B cell (primary cell): ENCODE measurements around the gene HSF4. TPM values are rescaled to one million over a fixed set of nuclear protein-coding genes. Genes with fewer than 3 reads are reported as not detected.

ENCODE experiments used
- ATAC-seq: fragments of 200-7000 bp; cut with Tn5 transposase; one replicate; pipeline ENCODE4 v1.10.0; 2021; ENCODE audit warnings: low read depth, mild to moderate bottlenecking, moderate number of reproducible peaks, moderate library complexity
- CTCF ChIA-PET: fragments of 350-600 bp; sonication (Branson Sonifier 250); formaldehyde crosslinking; loops from one replicate; lab custom pipeline; 2021; ENCODE audit warnings: antibody characterized with exemption, inconsistent platforms; lab: Charles Lee
- POLR2A ChIA-PET: fragments of 350-600 bp; sonication (Branson Sonifier 250); formaldehyde crosslinking; loops from one replicate; lab custom pipeline; 2021; ENCODE audit warnings: antibody characterized with exemption; lab: Charles Lee
- DNase-seq: peaks from one replicate; pipeline ENCODE4 v3.0.0; 2013
- H2AFZ ChIP-seq: 2 replicates; pipeline ENCODE4 v1.6.1; 2012; ENCODE audit warnings: mild to moderate bottlenecking, low read depth, low read length; ENCODE audit not compliant: insufficient read depth, poor library complexity, severe bottlenecking
- H3K27ac ChIP-seq, 2 donors: 1 replicate in 1 of 2; 2 replicates in 1 of 2; pipeline ENCODE4 v1.5.1; 2012 to 2013; ENCODE audit warnings: low read length in 2 of 2, mild to moderate bottlenecking in 2 of 2, moderate library complexity in 1 of 2
- H3K27me3 ChIP-seq, 4 experiments: fragments of 200-600 bp in 1 of 4; sonication (generic) in 1 of 4; replicated peaks in 1 of 4; 1 replicate in 2 of 4; 2 replicates in 2 of 4; pipeline versions ENCODE4 v1.6.1 to v1.7.0; 2013 to 2016; ENCODE audit warnings: low read length in 3 of 4, mild to moderate bottlenecking in 2 of 4, mixed read lengths in 1 of 4, moderate library complexity in 1 of 4; ENCODE audit not compliant: insufficient read depth in 4 of 4, control insufficient read depth in 3 of 4; ENCODE audit errors: control extremely low read depth in 1 of 4
- H3K36me3 ChIP-seq, 2 experiments: replicated peaks in 1 of 2; 1 replicate in 1 of 2; 2 replicates in 1 of 2; pipeline versions ENCODE4 v1.6.1 to v1.7.1; 2013; ENCODE audit warnings: low read length in 1 of 2; ENCODE audit not compliant: insufficient read depth in 2 of 2, control insufficient read depth in 1 of 2; ENCODE audit errors: control extremely low read depth in 1 of 2, extremely low read depth in 1 of 2
- H3K4me1 ChIP-seq, 2 donors: fragments of 200-600 bp in 1 of 2; sonication (generic) in 1 of 2; 1 replicate in 1 of 2; 2 replicates in 1 of 2; pipeline versions ENCODE4 v1.5.1 to v1.6.1; 2013 to 2017; ENCODE audit warnings: low read length in 2 of 2; ENCODE audit not compliant: control insufficient read depth in 2 of 2, insufficient read depth in 2 of 2
- H3K4me2 ChIP-seq: replicated peaks from 2 replicates; pipeline ENCODE3; 2012; ENCODE audit warnings: mild to moderate bottlenecking, low read depth, low read length; ENCODE audit not compliant: poor library complexity, severe bottlenecking
- H3K4me3 ChIP-seq, 5 experiments: fragments of 200-600 bp in 1 of 5; sonication (generic) in 1 of 5; 1 replicate in 3 of 5; 2 replicates in 2 of 5; pipeline versions ENCODE4 v1.5.1 to v1.7.0; 2011 to 2016; ENCODE audit warnings: low read length in 4 of 5, mild to moderate bottlenecking in 4 of 5, low read depth in 2 of 5, control low read depth in 1 of 5, moderate library complexity in 1 of 5; ENCODE audit not compliant: insufficient read depth in 1 of 5; ENCODE audit errors: control extremely low read depth in 1 of 5, extremely low read depth in 1 of 5
- H3K79me2 ChIP-seq: fragments of 200-600 bp; sonication (generic); one replicate; pipeline ENCODE4 v1.6.0; 2016; ENCODE audit warnings: low read length; ENCODE audit not compliant: control insufficient read depth, insufficient read depth
- H3K9ac ChIP-seq: fragments of 200-600 bp; sonication (generic); 2 replicates; pipeline ENCODE4 v1.6.1; 2017; ENCODE audit warnings: mild to moderate bottlenecking, low read length, moderate library complexity
- H3K9me3 ChIP-seq, 3 donors: one replicate each; pipeline versions ENCODE4 v1.6.1 to v1.7.1; 2013; ENCODE audit warnings: low read length in 2 of 3; ENCODE audit not compliant: control insufficient read depth in 2 of 3, insufficient read depth in 1 of 3; ENCODE audit errors: control extremely low read depth in 1 of 3
- H4K20me1 ChIP-seq: 2 replicates; pipeline ENCODE4 v1.6.0; 2012; ENCODE audit warnings: mild to moderate bottlenecking, low read length; ENCODE audit not compliant: insufficient read depth, control insufficient read depth, poor library complexity, severe bottlenecking
- H3K27ac Mint-ChIP-seq: one replicate; pipeline ENCODE4 v1.8.0; 2021; ENCODE audit warnings: mixed read lengths
- H3K27me3 Mint-ChIP-seq: one replicate; pipeline ENCODE4 v1.8.0; 2021; ENCODE audit warnings: mixed read lengths
- H3K4me1 Mint-ChIP-seq: one replicate; pipeline ENCODE4 v1.8.0; 2021; ENCODE audit warnings: mixed read lengths
- H3K4me3 Mint-ChIP-seq: one replicate; pipeline ENCODE4 v1.8.0; 2021; ENCODE audit warnings: mixed read lengths
- H3K9me3 Mint-ChIP-seq: one replicate; pipeline ENCODE4 v1.8.0; 2022; ENCODE audit warnings: mixed read lengths; ENCODE audit not compliant: insufficient read depth
- CTCF ChIP-seq: fragments of 200-600 bp; IDR thresholded peaks from one replicate; pipeline ENCODE4 v1.8.0; 2022; ENCODE audit warnings: antibody characterized with exemption, mild to moderate bottlenecking
- EZH2 ChIP-seq: IDR thresholded peaks from 2 replicates; pipeline ENCODE4 v1.6.1; 2012; ENCODE audit warnings: borderline replicate concordance, low read depth, mild to moderate bottlenecking, moderate library complexity, low read length; ENCODE audit not compliant: insufficient read depth, poor library complexity, severe bottlenecking
- WGBS: methylation state at CpG from one replicate; pipeline ENCODE4 v1.1.5; 2013; ENCODE audit warnings: missing lambda C conversion rate; ENCODE audit not compliant: insufficient coverage; 5-methylcytosine and 5-hydroxymethylcytosine counted together
- intact Hi-C: fragments of 100-400 bp; cut with micrococcal nuclease; formaldehyde crosslinking; loops from one replicate; pipeline ENCODE4 v1.10.0; 2022
- polyA plus RNA-seq: library from polyadenylated mRNA; depleted of rRNA; stranded (reverse); fragments of >200 nt; gene quantifications from 2 replicates; pipeline ENCODE4 v1.2.3, GENCODE V29; 2012
- total RNA-seq, 2 donors: library from RNA; stranded (reverse); fragments of 120-200 nt in 1 of 2; gene quantifications; 1 replicate in 1 of 2; 2 replicates in 1 of 2; pipeline versions ENCODE4 v1.2.3 to v1.2.4, GENCODE V29; 2013 to 2022

Gene HSF4
- total and polyA plus RNA-seq, 2 donors (not counting 1 experiment from before 2014, with no cell fraction given): 11.9 to 12.2 TPM

GRCh38 chr16:67181346-67181745 lies 16.8 kb downstream of the HSF4 start:
- Histone ChIP-seq H3K27ac (no peak overlapping the region), H3K4me2 (no peak overlapping the region), H3K36me3 (no peaks in the 10 kb centered on the region), H3K27me3 (peaks cover 0 to 40% (median 13%) of the 10 kb centered on the region in 4 experiments), H2AFZ (no peak overlapping the region), H3K79me2 (no peaks in the 10 kb centered on the region), H3K9ac (no peak overlapping the region), H3K4me3 (no peak overlapping the region), H3K4me1 (peaks cover 31 to 32% of the 10 kb centered on the region in 2 donors), H4K20me1 (peaks cover 4% of the 10 kb centered on the region), H3K9me3 (peaks cover 0 to 3% (median 0%) of the 10 kb centered on the region in 3 donors)
- TF ChIP-seq EZH2 (no peak), CTCF (no peak)
- DNase-seq: no peak
- Mint-ChIP-seq H3K27ac (no peak overlapping the region), H3K4me1 (peaks cover 22% of the 10 kb centered on the region), H3K27me3 (peaks cover 22% of the 10 kb centered on the region), H3K9me3 (no peaks in the 10 kb centered on the region), H3K4me3 (no peak overlapping the region)
- no peak for ATAC-seq
- intact Hi-C loops: no loop called here
- 92% methylated on average over 2 of the region's 2 CpGs for WGBS
- CTCF ChIA-PET: interaction anchor here (0.5 to 2.9 kb wide), 3 partner anchors 12 to 158 kb away, joined by 3 to 11 read pairs (median 5); partner anchors contain the start of genes FBXL8, NOL3 and TRADD
- POLR2A ChIA-PET: interaction anchor here (0.5 to 0.7 kb wide), 3 partner anchors 10 to 618 kb away, joined by 7 to 11 read pairs (median 7); no protein-coding TSS in a partner anchor

- DNase-seq (no peak), ATAC-seq (no peak)
- no peak overlapping the region for H3K4me3 ChIP-seq
- H3K9ac ChIP-seq: no peak overlapping the region
- no peaks in the 10 kb centered on the region for H3K9me3 Mint-ChIP-seq
- TF ChIP-seq CTCF (no peak), EZH2 (no peak)
- no peaks in the 10 kb centered on the region for H3K79me2 ChIP-seq
- H3K4me1 ChIP-seq: peaks cover 31 to 32% of the 10 kb centered on the region in 2 donors
- intact Hi-C loops: no loop called here
- no peak overlapping the region for H3K27ac ChIP-seq
- no peak overlapping the region for H3K4me3 Mint-ChIP-seq
- peaks cover 0 to 5% (median 0%) of the 10 kb centered on the region in 3 donors for H3K9me3 ChIP-seq
- peaks cover 4% of the 10 kb centered on the region for H4K20me1 ChIP-seq
- POLR2A ChIA-PET: interaction anchor here (0.7 kb wide), 1 partner anchor 11 kb away, joined by 7 read pairs; no protein-coding TSS in a partner anchor
- H2AFZ ChIP-seq: no peak overlapping the region
- no peaks in the 10 kb centered on the region for H3K36me3 ChIP-seq
- peaks cover 0 to 38% (median 13%) of the 10 kb centered on the region in 4 experiments for H3K27me3 ChIP-seq
- no peak overlapping the region for H3K4me2 ChIP-seq
- H3K4me1 Mint-ChIP-seq: peaks cover 19% of the 10 kb centered on the region
- peaks cover 21% of the 10 kb centered on the region for H3K27me3 Mint-ChIP-seq
- 79% methylated on average over 2 of the region's 2 CpGs for WGBS
- CTCF ChIA-PET: interaction anchor here (1.5 to 2.9 kb wide), 3 partner anchors 13 to 22 kb away, joined by 5 to 11 read pairs (median 6); partner anchors contain the start of genes FBXL8, NOL3 and TRADD
- H3K27ac Mint-ChIP-seq: no peak overlapping the region
These were observed 17.7 kb downstream of the HSF4 start for GRCh38 chr16:67182288-67182687.
